ENCODE data around the gene CDH1.

CDH1 gene

DNA sequence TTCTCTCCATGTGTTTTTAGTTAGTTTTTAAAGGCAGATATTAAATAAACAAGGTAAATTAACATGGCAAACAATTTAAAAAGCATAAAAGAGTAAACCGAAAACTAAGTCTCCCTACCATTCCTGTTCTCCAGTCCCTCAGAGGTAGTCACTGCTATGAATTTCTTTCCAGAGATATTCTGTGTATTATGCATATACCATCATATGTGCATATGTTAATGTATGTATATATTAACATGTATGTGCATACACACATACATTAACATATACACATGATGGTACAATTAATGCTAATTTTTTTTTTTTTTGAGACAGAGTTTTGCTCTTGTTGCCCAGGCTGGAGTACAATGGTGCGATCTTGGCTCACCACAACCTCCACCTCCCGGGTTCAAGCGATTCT, 138.8 kb downstream of the CDH1 start:
- TF ChIP-seq EP300 (IDR thresholded peaks at IDR 0.05; ENCODE audit: borderline replicate concordance), result no peak
- TF ChIP-seq YY1 (IDR thresholded peaks at IDR 0.05; ENCODE audit: low read depth), result no peak
- TF ChIP-seq EGR1 (IDR thresholded peaks at IDR 0.05), result no peak
- TF ChIP-seq TEAD4 (IDR thresholded peaks at IDR 0.05), result no peak
- no peak for TF ChIP-seq CREB1 (IDR thresholded peaks at IDR 0.05; ENCODE audit: low read depth)
- no peak for TF ChIP-seq TCF12 (IDR thresholded peaks at IDR 0.05; ENCODE audit: low read depth)
- TF ChIP-seq FOXM1 (IDR thresholded peaks at IDR 0.05; ENCODE audit: borderline replicate concordance, low read depth), result no peak
- TF ChIP-seq, protein P1, sequence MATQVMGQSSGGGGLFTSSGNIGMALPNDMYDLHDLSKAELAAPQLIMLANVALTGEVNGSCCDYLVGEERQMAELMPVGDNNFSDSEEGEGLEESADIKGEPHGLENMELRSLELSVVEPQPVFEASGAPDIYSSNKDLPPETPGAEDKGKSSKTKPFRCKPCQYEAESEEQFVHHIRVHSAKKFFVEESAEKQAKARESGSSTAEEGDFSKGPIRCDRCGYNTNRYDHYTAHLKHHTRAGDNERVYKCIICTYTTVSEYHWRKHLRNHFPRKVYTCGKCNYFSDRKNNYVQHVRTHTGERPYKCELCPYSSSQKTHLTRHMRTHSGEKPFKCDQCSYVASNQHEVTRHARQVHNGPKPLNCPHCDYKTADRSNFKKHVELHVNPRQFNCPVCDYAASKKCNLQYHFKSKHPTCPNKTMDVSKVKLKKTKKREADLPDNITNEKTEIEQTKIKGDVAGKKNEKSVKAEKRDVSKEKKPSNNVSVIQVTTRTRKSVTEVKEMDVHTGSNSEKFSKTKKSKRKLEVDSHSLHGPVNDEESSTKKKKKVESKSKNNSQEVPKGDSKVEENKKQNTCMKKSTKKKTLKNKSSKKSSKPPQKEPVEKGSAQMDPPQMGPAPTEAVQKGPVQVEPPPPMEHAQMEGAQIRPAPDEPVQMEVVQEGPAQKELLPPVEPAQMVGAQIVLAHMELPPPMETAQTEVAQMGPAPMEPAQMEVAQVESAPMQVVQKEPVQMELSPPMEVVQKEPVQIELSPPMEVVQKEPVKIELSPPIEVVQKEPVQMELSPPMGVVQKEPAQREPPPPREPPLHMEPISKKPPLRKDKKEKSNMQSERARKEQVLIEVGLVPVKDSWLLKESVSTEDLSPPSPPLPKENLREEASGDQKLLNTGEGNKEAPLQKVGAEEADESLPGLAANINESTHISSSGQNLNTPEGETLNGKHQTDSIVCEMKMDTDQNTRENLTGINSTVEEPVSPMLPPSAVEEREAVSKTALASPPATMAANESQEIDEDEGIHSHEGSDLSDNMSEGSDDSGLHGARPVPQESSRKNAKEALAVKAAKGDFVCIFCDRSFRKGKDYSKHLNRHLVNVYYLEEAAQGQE (IDR thresholded peaks at IDR 0.05; ENCODE audit: low read depth), result no peak
- TF ChIP-seq TAF1 (IDR thresholded peaks at IDR 0.05; ENCODE audit: low read depth), result no peak
- TF ChIP-seq RAD21 (IDR thresholded peaks at IDR 0.05; ENCODE audit: low read depth), result no peak
- TF ChIP-seq, protein P2, sequence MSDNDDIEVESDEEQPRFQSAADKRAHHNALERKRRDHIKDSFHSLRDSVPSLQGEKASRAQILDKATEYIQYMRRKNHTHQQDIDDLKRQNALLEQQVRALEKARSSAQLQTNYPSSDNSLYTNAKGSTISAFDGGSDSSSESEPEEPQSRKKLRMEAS (IDR thresholded peaks at IDR 0.05), result no peak
- TF ChIP-seq NFIC (IDR thresholded peaks at IDR 0.05), result no peak
- TF ChIP-seq ZBTB7A (IDR thresholded peaks at IDR 0.05; ENCODE audit: low read depth), result no peak
- TF ChIP-seq, protein P3, sequence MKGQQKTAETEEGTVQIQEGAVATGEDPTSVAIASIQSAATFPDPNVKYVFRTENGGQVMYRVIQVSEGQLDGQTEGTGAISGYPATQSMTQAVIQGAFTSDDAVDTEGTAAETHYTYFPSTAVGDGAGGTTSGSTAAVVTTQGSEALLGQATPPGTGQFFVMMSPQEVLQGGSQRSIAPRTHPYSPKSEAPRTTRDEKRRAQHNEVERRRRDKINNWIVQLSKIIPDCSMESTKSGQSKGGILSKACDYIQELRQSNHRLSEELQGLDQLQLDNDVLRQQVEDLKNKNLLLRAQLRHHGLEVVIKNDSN (IDR thresholded peaks at IDR 0.05), result no peak
- no peak for TF ChIP-seq CEBPB (IDR thresholded peaks at IDR 0.05)

DNA sequence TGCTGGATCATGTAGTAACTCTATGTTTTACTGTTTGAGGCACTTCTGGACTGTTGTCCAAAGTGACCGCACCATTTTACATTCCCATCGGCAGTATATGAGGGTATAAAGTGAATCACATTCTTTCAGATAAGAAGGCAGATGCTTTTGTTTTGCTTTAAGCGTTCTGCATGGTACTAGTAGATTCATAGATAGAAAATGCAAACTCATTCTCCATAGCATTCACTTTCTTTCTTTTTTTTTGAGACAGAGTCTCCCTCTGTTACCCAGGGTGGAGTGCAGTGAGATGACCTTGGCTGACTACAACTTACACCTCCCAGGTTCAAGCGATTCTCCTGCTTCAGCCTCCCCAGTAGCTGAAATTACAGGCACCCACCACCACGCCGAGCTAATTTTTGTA, 146.6 kb downstream of the CDH1 start:
- TF ChIP-seq, protein P2 (IDR thresholded peaks at IDR 0.05), result no peak
- TF ChIP-seq EGR1 (IDR thresholded peaks at IDR 0.05), result no peak
- TF ChIP-seq NFIC (IDR thresholded peaks at IDR 0.05), result no peak
- no peak for TF ChIP-seq TEAD4 (IDR thresholded peaks at IDR 0.05)
- no peak for TF ChIP-seq TAF1 (IDR thresholded peaks at IDR 0.05; ENCODE audit: low read depth)
- TF ChIP-seq CREB1 (IDR thresholded peaks at IDR 0.05; ENCODE audit: low read depth), result no peak
- TF ChIP-seq YY1 (IDR thresholded peaks at IDR 0.05; ENCODE audit: low read depth), result no peak
- TF ChIP-seq FOXM1 (IDR thresholded peaks at IDR 0.05; ENCODE audit: borderline replicate concordance, low read depth), result no peak
- TF ChIP-seq ZBTB7A (IDR thresholded peaks at IDR 0.05; ENCODE audit: low read depth), result no peak
- TF ChIP-seq, protein P1 (IDR thresholded peaks at IDR 0.05; ENCODE audit: low read depth), result no peak
- no peak for TF ChIP-seq CEBPB (IDR thresholded peaks at IDR 0.05)
- TF ChIP-seq TCF12 (IDR thresholded peaks at IDR 0.05; ENCODE audit: low read depth), result no peak
- TF ChIP-seq RAD21 (IDR thresholded peaks at IDR 0.05; ENCODE audit: low read depth), result no peak
- no peak for TF ChIP-seq EP300 (IDR thresholded peaks at IDR 0.05; ENCODE audit: borderline replicate concordance)

DNA sequence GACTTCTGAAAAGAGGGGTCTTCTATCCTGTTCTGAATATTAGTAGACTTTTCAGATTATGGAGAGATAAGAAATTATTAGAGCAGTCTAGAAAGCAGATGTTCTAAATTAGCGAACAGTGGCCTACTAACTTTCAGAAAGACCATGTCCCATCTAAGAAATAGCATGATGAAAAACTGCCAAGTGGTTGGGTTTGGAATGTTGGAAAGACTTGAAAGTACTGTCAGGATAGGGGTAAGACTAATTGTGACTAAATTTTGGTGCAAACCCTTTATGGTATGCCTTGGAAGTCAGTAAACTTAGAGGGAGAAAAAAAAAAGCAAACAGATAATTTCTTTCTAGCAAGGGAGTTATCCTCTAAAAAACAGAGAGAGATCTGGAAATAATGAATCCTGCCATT, 147.3 kb downstream of the CDH1 start:
- TF ChIP-seq EP300 (IDR thresholded peaks at IDR 0.05; ENCODE audit: borderline replicate concordance), result no peak

Measured in Ishikawa (cell line).